ENCODE data around the gene ZCCHC8. TPM values are rescaled to one million over a fixed set of nuclear protein-coding genes. Genes with fewer than 3 reads are reported as not detected.
A peak's percentile ranks its signal among the peaks of the same experiment; 100 is the strongest.
"Not testable (repeated sequence)": the region's sequence is repeated elsewhere in the genome, so short reads cannot be mapped to it uniquely, and the experiment has no call there.

ZCCHC8 gene
- total RNA-seq, 1 experiment from 2014 or later, result 17.1 TPM

- DNase-seq (ENCODE audit: low read depth), result peak; percentile 49
These were observed 29.2 kb downstream of the ZCCHC8 start for GRCh38 chr12:122471324-122472226.

DNA sequence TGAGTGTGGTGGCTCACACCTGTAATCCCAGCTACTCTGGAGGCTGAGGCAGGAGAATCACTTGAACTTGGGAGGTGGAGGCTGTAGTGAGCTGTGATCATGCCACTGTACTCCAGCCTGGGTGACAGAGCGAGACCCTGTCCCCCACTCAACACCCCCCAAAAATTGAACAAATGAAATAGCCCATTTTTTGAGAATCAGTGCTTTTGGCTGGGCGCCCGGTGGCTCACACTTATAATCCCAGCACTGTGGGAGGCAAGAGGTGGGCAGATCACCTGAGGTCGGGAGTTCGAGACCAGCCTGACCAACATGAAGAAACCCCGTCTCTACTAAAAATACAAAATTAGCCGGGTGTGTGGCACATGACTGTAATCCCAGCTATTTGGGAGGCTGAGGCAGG is 30.2 kb downstream of the ZCCHC8 start:
- DNase-seq (ENCODE audit: low read depth), result not testable (repeated sequence)

- DNase-seq (ENCODE audit: low read depth), result not testable (repeated sequence)
These were observed 30.9 kb downstream of the ZCCHC8 start for GRCh38 chr12:122469856-122470255.

DNA sequence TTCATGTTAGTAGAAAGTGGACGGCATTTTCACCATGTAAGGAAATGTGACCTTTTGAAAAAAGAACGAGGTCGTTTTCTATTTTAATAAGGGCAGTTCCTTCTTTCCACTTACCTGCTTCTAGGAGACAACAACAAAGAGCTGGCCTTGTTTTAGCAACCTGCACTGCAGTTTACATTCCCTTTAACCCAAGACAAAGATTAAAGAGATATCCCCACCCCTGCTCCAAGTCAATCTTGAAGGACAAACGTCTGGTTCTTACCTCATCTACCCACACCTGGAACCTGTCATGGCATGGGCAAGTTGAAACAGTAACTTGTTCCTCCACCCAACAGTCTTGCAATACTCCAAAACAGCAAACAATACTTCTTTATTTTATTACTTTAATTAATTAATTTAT is 32.7 kb downstream of the ZCCHC8 start:
- DNase-seq (ENCODE audit: low read depth), result no peak

DNA sequence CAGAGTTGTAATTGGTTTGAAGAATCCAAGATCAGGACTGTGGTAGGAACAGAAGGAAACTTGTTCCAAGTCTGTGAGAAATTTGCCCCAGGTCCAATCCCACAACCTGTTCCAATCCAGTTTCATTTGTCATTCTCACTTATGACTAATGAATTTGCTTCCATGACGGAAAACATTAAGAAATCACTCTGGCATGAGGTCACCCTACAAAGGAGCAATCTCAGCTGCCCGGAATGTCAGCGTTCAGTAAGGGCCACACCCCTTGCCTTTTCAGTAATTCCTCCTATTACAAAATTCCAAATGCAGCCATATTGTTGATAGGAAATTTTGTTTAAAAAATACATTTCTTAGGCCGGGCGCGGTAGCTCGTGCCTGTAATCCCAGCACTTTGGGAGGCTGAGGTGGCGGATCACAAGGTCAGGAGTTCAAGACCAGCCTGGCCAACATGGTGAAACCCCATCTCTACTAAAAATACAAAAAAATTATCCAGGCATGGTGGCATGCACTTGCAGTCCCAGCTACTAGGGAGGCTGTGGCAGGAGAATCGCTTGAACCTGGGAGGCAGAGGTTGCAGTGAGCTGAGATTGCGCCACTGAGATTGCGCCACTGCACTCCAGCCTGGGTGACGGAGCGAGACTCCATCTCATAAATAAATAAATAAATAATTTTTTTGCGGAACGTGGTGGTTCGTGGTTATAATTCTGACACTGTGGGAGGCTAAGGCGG is 36.3 kb downstream of the ZCCHC8 start:
- DNase-seq (ENCODE audit: low read depth), result peak; percentile 88

- DNase-seq (ENCODE audit: low read depth), result no peak
These were observed 40.1 kb downstream of the ZCCHC8 start for GRCh38 chr12:122460641-122461040.

- no peak for DNase-seq (ENCODE audit: low read depth)
These were observed 40.7 kb downstream of the ZCCHC8 start for GRCh38 chr12:122460061-122460460.

DNA sequence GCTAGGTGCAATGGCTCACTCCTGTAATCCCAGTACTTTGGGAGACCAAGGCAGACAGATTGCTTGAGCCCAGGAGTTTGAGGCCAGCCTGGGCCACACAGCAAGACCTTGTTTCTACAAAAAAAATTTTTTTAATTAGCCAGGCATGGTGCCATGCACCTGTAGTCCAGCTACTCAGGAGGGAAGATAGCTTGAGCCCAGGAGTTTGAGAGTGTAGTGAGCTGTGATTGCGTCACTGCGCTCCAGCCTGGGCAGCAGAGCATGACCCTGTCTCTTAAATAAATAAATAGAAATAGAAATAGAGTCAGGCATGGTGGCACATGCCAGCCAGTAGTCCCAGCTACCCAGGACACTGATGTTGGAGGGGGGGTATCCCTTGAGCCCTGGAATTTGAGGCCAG is 41.5 kb downstream of the ZCCHC8 start:
- no peak for DNase-seq (ENCODE audit: low read depth)

GRCh38 chr12:122458105-122459035 is 42.4 kb downstream of the ZCCHC8 start:
- no peak for DNase-seq (ENCODE audit: low read depth)

DNA sequence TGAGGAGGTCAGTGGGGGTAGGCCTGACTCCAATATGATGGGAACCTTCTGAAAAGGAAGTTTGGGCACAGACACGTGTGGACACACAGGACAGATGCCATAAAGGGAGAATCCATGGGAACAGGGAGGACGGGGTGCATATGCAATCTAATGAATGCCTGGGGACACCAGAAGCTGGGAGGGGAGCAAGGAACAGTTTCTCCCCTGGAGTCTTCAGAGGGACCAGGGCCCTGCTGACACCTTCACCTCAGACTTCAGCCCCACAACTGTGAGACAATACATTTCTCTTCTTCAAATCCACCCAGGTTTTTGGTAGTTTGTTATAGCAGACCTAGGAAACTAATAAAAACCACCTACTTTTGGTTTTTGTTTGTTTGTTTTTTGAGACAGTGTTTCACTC is 43.1 kb downstream of the ZCCHC8 start:
- no peak for DNase-seq (ENCODE audit: low read depth)

- no peak for DNase-seq (ENCODE audit: low read depth)
These were observed 46.0 kb downstream of the ZCCHC8 start for GRCh38 chr12:122454739-122455138.

- DNase-seq (ENCODE audit: low read depth), result no peak
These were observed 46.4 kb downstream of the ZCCHC8 start for GRCh38 chr12:122454250-122454721.

- DNase-seq (ENCODE audit: low read depth), result no peak
These were observed 47.9 kb downstream of the ZCCHC8 start for GRCh38 chr12:122452701-122453285.

- peak; percentile 70 for DNase-seq (ENCODE audit: low read depth)
These were observed 51.4 kb downstream of the ZCCHC8 start for GRCh38 chr12:122449317-122449716.

- DNase-seq (ENCODE audit: low read depth), result not testable (repeated sequence)
These were observed 52.9 kb downstream of the ZCCHC8 start for GRCh38 chr12:122447825-122448224.

GRCh38 chr12:122446390-122446789 is 54.3 kb downstream of the ZCCHC8 start:
- DNase-seq (ENCODE audit: low read depth), result not testable (repeated sequence)

GRCh38 chr12:122444071-122444470 is 56.7 kb downstream of the ZCCHC8 start:
- not testable (repeated sequence) for DNase-seq (ENCODE audit: low read depth)

- DNase-seq (ENCODE audit: low read depth), result not testable (repeated sequence)
These were observed 61.9 kb downstream of the ZCCHC8 start for GRCh38 chr12:122438822-122439221.

GRCh38 chr12:122437656-122438121 is 63.0 kb downstream of the ZCCHC8 start:
- DNase-seq (ENCODE audit: low read depth), result peak; percentile 86

DNA sequence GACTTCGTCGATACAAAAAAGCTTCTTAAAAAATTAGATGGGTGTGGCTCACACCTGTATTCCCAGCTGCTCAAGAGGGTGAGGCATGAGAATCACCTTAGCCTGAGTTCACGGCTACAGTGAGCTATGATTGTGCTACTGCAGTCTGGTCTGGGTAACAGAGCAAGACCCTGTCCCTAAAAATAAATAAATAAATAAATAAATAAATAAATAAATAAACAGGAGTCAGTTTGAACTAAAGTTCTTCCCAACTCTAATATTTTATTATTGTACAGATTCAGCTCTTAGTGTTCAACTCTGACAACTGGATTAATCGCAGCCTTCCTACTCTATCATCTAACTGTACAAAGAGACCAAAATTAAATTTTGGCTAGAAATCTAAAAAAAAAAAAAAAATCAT is 65.5 kb downstream of the ZCCHC8 start:
- no peak for DNase-seq (ENCODE audit: low read depth)

DNA sequence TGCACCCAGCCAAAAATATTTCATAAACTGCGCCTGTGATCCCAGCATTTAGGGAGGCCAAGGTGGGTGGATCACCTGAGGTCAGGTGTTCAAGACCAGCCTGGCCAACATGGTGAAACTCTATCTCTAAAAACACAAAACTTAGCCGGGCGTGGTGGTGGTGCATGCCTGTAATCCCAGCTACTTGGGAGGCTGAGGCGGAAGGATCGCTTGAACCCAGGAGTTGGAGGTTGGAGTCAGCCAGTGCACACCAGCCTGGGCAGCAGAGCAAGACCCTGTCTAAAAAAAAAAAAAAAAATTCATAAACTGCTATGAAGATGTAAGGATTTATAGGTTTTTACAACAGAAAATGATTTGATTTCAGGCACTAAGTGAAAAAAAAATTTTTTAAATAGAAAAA is 71.7 kb downstream of the ZCCHC8 start:
- DNase-seq (ENCODE audit: low read depth), result not testable (repeated sequence)

All from Daoy (cell line).